Panc1 (cell line): ENCODE results near the gene WDR73.

Experiments
- CTCF ChIP-seq: fragments of 450-650 bp; IDR thresholded peaks from 2 replicates; pipeline ENCODE4 v1.5.1; 2017; ENCODE audit warnings: mild to moderate bottlenecking
- POLR2AphosphoS5 ChIP-seq: IDR thresholded peaks from 2 replicates; pipeline ENCODE4 v1.6.1; 2012; ENCODE audit warnings: mild to moderate bottlenecking, low read depth, low read length, moderate library complexity
- TCF7L2 ChIP-seq: IDR thresholded peaks from 2 replicates; pipeline ENCODE4 v1.6.1; 2011; ENCODE audit warnings: mild to moderate bottlenecking, low read depth, low read length, inconsistent platforms

- TF ChIP-seq CTCF (no peak), TCF7L2 (no peak), POLR2AphosphoS5 (no peak)
Observed at GRCh38 chr15:84591815-84592214, 62.3 kb downstream of the WDR73 start.
